GM19351 (cell line): ENCODE measurements around the gene LONRF3.
A peak's percentile ranks its signal among the peaks of the same experiment; 100 is the strongest.
"Not testable (repeated sequence)": the region's sequence is repeated elsewhere in the genome, so short reads cannot be mapped to it uniquely, and the experiment has no call there.

ENCODE experiments used
- ATAC-seq: cut with Tn5 transposase; IDR thresholded peaks from one replicate; pipeline ENCODE4 v1.9.1; 2021; ENCODE audit warnings: mild to moderate bottlenecking, moderate library complexity; ENCODE audit not compliant: unreplicated experiment

Gene LONRF3

GRCh38 chrX:118980761-118981160 lies 6.3 kb downstream of the LONRF3 start:
- no peak for ATAC-seq

- ATAC-seq: no peak
These were observed 9.1 kb downstream of the LONRF3 start for GRCh38 chrX:118983513-118983912.

DNA sequence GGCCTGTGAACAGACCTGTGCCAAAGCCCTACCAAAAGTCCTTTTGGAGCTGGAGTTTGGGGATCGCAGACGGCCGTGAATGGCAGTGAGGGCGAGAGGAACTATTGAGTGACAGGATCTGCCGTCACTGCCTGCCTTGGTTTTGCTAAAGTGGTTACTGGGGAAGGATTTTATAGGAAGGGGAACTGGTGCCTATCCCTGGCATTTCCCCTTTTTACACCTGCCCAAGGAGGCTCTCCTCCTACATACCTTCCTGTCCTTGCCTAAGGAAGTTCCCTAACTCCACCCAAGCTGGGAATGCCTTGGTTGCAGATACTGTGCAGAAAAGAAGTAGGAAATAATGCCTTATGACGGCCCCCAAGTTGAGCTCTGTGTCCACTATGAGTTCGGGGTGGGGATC lies 14.5 kb downstream of the LONRF3 start:
- ATAC-seq: no peak

DNA sequence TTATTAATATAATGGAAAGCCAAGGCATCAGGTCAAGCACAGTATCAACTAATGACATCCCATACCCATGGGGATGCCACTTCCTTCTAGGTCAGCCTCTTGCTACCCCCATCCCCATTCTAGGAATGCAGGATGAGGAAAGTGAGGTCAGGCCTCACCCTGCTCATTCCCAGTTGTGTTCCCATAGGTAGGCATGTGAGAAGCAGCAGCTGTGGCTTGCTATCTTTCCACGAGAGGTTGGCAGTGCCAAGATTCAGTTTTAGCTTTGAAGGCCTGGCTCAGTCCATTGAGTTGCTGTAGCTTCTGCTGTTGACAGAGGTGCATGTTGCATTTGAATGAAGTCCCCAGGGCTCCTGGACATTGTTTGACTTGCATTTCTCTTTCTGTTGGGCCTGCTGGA lies 15.5 kb downstream of the LONRF3 start:
- no peak for ATAC-seq

DNA sequence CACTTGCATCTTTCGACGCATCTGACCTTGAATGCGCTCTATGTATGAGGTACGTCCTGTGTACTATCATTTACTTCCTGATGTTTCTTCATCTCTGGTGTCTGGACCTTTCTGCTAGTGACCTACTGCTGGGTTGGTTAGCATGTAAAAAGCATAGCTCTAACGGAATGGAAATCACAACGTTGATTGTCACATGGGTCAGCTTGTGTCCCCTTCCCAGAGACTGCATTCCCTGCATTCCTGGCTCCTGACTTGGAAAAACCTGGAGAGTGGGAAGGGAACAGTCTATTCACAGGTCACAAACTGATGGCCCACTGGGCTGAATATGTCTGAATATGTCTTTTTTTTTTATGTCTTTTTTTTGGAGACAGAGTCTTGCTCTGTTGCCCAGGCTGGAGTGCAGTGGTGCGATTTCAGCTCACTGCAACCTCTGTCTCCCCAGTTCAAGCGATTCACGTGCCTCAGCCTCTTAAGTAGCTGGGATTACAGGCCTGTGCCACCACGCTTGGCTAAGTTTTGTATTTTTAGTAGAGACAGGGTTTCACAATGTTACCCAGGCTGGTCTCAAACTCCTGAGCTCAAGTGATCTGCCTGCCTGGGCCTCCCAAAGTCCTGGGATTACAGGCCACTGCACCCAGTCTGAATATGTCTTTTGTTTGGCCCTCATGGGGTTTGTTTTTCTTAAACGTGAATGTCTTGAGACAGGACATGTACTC lies 16.3 kb downstream of the LONRF3 start:
- no peak for ATAC-seq

DNA sequence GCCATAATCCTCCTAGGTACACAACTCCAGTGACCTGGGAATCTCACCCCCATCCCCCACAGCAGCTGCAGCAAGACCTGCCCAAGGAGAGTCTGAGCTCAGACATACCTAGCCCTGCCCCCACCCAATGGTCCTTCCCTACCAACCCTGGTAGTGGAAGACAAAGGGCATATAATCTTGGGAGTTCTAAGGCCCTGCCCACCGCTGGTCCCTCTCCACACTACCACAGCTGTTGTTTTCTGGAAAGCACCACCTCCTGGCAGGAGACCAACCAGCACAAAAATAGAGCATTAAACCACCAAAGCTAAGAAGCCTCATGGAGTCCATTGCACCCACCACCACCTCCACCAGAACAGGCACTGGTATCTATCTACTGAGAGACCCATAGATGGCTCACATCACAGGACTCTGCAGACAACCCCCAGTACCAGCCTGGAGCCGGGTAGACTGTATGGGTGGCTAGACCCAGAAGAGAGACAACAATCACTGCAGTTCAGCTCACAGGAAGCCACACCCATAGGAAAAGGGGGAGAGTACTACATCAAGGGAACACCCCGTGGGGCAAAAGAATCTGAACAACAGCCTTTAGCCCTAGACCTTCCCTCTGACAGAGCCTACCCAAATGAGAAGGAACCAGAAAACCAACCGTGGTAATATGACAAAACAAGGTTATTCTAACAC lies 18.2 kb downstream of the LONRF3 start:
- ATAC-seq: not testable (repeated sequence)

GRCh38 chrX:119003462-119003861 lies 29.0 kb downstream of the LONRF3 start:
- ATAC-seq: no peak

DNA sequence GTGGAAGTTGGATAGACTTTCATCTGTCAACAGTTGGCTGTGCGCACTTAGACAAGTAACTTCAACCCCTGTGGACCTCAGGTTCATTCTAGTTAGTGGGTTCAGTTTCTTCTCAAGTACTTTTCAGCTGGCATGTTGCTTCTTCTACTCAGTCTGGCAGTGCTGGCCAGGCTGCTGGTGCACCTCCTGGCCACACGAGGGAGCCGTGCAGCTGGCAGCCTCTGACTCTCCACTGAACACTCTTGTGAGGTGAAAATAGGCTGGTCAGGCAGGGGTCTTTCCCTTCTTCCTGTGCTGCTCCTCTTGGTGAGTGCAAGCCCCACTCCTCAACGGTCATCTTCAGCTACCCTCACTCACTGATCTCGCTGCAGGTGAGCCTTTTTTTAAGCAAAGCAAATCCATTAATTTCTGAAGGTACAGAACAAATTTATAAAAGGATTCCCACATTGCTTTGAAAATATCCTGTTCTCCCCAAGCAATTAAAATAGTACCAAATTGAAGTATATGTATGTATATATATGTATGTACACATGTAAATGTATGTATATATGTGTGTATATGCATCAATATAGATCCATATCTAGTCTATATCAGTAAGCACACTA lies 30.6 kb downstream of the LONRF3 start:
- peak; percentile 91 for ATAC-seq

DNA sequence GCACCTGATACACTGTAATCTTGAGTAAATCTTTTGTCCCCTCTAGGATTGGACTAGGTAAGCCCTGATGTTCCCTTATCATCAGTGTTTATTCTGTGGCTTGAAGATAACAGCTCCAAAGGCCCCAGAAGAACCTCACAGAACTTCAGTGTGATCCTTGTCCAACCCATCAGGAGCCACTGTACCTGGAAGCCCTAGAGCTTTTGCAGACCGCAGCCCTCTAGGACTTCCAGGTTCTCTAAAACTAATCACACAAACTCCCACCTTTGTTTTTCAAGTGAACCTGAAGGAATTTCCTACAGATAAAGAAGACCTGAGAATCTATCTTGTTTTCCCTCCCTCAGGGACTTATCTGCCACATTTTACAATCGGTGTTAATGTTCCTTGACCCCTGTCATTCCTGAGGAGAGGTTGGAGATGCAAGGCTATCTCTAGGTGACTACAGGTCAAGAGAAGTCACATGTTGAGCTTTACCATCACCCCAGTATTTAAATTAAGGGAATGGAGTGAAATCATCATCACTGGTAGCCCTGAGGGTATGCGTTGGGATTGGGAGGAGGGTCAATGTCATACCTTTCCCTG lies 32.9 kb downstream of the LONRF3 start:
- ATAC-seq: no peak

DNA sequence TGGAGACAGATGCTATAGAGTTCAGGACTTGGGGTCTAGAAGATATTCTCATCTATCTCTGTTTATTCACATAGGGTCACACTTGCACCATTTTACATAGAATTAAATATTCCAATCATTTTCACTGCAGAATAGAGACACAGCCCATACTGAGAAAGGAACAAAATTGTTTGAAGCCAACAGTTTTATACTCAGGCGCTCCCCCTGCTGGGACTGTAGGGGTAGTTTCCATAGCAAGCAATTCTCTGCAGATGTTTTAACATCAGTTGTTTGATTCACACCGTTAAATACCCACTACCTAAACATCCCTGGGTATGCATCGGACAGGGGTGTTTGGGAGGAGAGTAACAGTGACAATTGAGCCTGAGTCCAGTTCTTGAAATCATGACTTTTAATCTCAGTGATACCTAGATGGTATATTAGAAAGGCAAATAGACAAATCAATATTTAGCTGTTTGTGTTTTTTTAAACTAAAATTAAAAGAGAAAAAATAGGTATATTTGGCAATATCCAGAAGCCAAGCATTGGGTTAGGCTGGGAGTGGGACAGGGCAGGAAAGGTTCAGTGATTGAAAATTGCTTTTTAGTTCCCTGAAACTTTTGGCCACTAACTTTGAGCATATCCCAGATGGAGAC lies 33.8 kb downstream of the LONRF3 start:
- peak; percentile 86 for ATAC-seq

GRCh38 chrX:119009071-119009470 lies 34.7 kb downstream of the LONRF3 start:
- ATAC-seq: no peak

DNA sequence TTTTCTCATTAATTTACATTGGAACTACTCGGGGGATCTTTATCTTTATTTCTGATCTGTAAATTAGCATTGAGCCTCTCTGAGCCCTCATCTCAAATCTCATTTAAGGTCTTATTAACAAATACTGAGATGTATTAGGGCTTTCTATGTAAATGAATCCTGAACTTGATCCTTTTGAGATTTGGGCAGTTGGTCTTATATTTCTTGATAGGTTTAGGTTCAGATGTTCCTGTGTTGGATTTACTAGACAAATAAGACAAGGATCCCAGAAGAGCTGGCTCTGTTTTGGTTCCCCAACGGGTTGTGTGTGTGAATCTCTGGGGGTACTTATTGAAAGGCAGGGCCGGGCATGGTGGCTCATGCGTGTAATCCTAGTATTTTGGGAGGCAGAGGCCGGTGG lies 36.1 kb downstream of the LONRF3 start:
- no peak for ATAC-seq

DNA sequence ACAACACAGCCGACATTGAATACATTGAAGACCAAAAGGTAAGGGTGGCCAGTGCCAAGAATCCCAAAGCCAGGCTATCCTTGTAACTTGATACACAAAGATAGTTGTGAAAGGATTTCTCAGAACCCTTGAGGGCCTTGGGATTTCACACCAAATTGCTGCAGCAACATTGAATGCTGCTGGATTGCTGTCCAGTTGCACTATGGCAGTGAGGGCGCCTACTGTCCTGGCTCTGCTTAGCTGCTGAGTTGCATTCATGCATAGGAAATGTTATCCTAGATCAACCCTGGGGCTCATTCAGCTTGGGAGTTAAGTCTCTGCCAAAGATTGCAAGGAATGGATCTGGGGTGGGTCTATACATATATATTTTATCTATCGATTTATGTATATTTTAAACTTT lies 38.7 kb downstream of the LONRF3 start:
- no peak for ATAC-seq

DNA sequence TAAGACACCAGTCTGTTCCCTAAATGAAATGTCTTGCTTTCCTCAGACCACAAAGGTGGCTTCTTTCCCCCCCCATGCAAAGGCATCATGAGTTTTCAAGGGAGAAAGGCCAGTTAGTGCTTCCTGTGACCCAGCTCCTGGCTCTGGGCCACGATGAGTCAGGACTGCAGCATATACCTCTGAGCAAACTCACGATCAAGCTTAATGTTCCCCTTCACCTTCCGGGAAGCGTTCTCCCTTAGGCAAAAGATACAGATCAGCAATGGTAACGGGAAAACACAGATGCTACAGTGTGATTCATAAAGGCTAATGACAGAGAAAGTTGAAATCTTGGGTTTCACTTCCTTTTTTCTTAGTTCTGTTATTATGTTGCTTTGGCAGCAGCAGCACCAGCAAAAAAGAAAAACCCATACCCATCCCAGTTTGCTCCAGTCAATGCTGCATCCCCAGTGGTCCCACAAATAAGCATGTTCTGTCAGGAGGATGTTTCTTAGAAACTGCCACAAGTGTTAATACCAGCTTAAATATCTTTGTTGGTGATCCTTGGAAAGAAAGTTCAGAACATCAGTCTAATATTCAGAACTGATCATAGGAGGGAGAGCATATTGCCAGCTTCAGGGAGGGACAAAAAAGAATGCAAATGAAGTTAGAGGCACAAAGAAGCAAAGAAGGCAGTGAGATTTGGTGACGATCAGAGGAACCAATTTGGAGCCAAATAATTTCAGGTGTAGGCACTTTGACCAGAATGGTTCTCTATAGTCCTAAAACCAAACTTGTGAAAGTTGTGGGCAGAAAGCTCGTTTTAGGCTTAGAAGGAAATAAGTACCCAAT lies 41.2 kb downstream of the LONRF3 start:
- peak; percentile 97 for ATAC-seq

- ATAC-seq: no peak
These were observed 42.7 kb downstream of the LONRF3 start for GRCh38 chrX:119017077-119017476.

- no peak for ATAC-seq
These were observed 51.5 kb downstream of the LONRF3 start for GRCh38 chrX:119025900-119026299.

DNA sequence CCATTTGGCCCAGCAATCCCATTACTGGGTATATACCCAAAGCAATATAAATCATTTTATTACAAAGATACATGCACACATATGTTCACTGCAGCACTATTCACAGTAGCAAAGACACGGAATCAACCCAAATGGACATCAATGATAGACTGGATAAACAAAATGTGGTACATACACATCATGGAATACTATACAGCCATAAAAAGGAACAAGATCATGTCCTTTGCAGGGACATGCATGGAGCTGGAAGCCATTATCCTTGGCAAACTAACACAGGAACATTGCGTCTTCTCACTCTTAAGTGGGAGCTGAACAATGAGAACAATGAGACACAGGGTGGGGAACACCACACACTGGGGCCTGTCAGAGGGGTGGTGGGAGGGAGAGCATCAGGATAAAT lies 51.9 kb downstream of the LONRF3 start:
- not testable (repeated sequence) for ATAC-seq

- not testable (repeated sequence) for ATAC-seq
These were observed 53.7 kb downstream of the LONRF3 start for GRCh38 chrX:119027960-119028732.

GRCh38 chrX:119028733-119029330 lies 54.4 kb downstream of the LONRF3 start:
- no peak for ATAC-seq
